ENCODE measurements around the gene SLC23A2. TPM values are rescaled to one million over a fixed set of nuclear protein-coding genes. Genes with fewer than 3 reads are reported as not detected.

SLC23A2 gene
- total and polyA plus RNA-seq, 4 donors = 3.5 to 38.2 (median 17.9) TPM

- 92 to 93% methylated on average over 8 to 9 of the region's 9 CpGs for WGBS, 2 donors
- intact Hi-C loops (cut with DNase I) = no loop called here
- Histone ChIP-seq H3K9me3 (ENCODE audit: control insufficient read depth, low read length) (no peaks in the 10 kb centered on the region), H3K4me1 (ENCODE audit: control insufficient read depth in 1 of 2, insufficient read depth in 2 of 2, low read length in 2 of 2) (no peaks in the 10 kb centered on the region), H3K27ac (ENCODE audit: low read depth in 1 of 2, low read length in 2 of 2) (no peak overlapping the region), H3K4me3 (ENCODE audit: low read length in 2 of 2) (no peak overlapping the region), H3K27me3 (ENCODE audit: control insufficient read depth in 1 of 2, insufficient read depth in 2 of 2, low read length in 1 of 2) (no peaks in the 10 kb centered on the region), H3K36me3 (ENCODE audit: control insufficient read depth in 1 of 2, insufficient read depth in 2 of 2, low read length in 1 of 2) (peaks cover 0 to 2% of the 10 kb centered on the region in 2 donors)
- no peak for DNase-seq
- ATAC-seq (ENCODE audit: low FRiP score) = no peak
Measured at GRCh38 chr20:4844751-4845465, 156.4 kb downstream of the SLC23A2 start.

- intact Hi-C loops (cut with DNase I) = no loop called here
- Histone ChIP-seq H3K4me3 (ENCODE audit: low read length in 2 of 2) (no peak overlapping the region), H3K4me1 (ENCODE audit: control insufficient read depth in 1 of 2, insufficient read depth in 2 of 2, low read length in 2 of 2) (no peaks in the 10 kb centered on the region), H3K9me3 (ENCODE audit: control insufficient read depth, low read length) (no peaks in the 10 kb centered on the region), H3K36me3 (ENCODE audit: control insufficient read depth in 1 of 2, insufficient read depth in 2 of 2, low read length in 1 of 2) (peaks cover 0 to 2% of the 10 kb centered on the region in 2 donors), H3K27me3 (ENCODE audit: control insufficient read depth in 1 of 2, insufficient read depth in 2 of 2, low read length in 1 of 2) (no peaks in the 10 kb centered on the region), H3K27ac (ENCODE audit: low read depth in 1 of 2, low read length in 2 of 2) (no peak overlapping the region)
- 70 to 77% methylated on average over 4 of the region's 4 CpGs for WGBS, 2 donors
- ATAC-seq (ENCODE audit: low FRiP score) (no peak), DNase-seq (no peak)
Measured at GRCh38 chr20:4844325-4844724, 157.0 kb downstream of the SLC23A2 start.

- H3K27me3 ChIP-seq (ENCODE audit: control insufficient read depth in 1 of 2, insufficient read depth in 2 of 2, low read length in 1 of 2) = no peaks in the 10 kb centered on the region
- intact Hi-C loops (cut with DNase I) = no loop called here
- H3K9me3 ChIP-seq (ENCODE audit: control insufficient read depth, low read length) = no peaks in the 10 kb centered on the region
Measured at GRCh38 chr20:4840801-4841200, 160.5 kb downstream of the SLC23A2 start.

GRCh38 chr20:4838526-4838925, 162.8 kb downstream of the SLC23A2 start:
- DNase-seq (no peak), ATAC-seq (ENCODE audit: low FRiP score) (no peak)
- Histone ChIP-seq H3K27ac (ENCODE audit: low read depth in 1 of 2, low read length in 2 of 2) (no peak overlapping the region), H3K36me3 (ENCODE audit: control insufficient read depth in 1 of 2, insufficient read depth in 2 of 2, low read length in 1 of 2) (peaks cover 0 to 2% of the 10 kb centered on the region in 2 donors), H3K4me1 (ENCODE audit: control insufficient read depth in 1 of 2, insufficient read depth in 2 of 2, low read length in 2 of 2) (no peaks in the 10 kb centered on the region), H3K9me3 (ENCODE audit: control insufficient read depth, low read length) (no peaks in the 10 kb centered on the region), H3K27me3 (ENCODE audit: control insufficient read depth in 1 of 2, insufficient read depth in 2 of 2, low read length in 1 of 2) (no peaks in the 10 kb centered on the region), H3K4me3 (ENCODE audit: low read length in 2 of 2) (no peak overlapping the region)
- WGBS, 2 donors = 78 to 87% methylated on average over 8 of the region's 8 CpGs
- intact Hi-C loops (cut with DNase I) = no loop called here

More at GRCh38 chr20:4840801-4841200, 160.5 kb downstream of the SLC23A2 start:
- peaks cover 0 to 2% of the 10 kb centered on the region in 2 donors for H3K36me3 ChIP-seq (ENCODE audit: control insufficient read depth in 1 of 2, insufficient read depth in 2 of 2, low read length in 1 of 2)
- no peak overlapping the region for H3K4me3 ChIP-seq (ENCODE audit: low read length in 2 of 2)
- no peak overlapping the region for H3K27ac ChIP-seq (ENCODE audit: low read depth in 1 of 2, low read length in 2 of 2)
- H3K4me1 ChIP-seq (ENCODE audit: control insufficient read depth in 1 of 2, insufficient read depth in 2 of 2, low read length in 2 of 2) = no peaks in the 10 kb centered on the region
- ATAC-seq (ENCODE audit: low FRiP score) = no peak
- no peak for DNase-seq
- 89 to 98% methylated on average over 1 of the region's 1 CpG for WGBS, 2 donors

- H3K27ac ChIP-seq (ENCODE audit: low read depth in 1 of 2, low read length in 2 of 2) = no peak overlapping the region
- H3K36me3 ChIP-seq (ENCODE audit: control insufficient read depth in 1 of 2, insufficient read depth in 2 of 2, low read length in 1 of 2) = peaks cover 0 to 2% of the 10 kb centered on the region in 2 donors
- ATAC-seq (ENCODE audit: low FRiP score) (no peak), DNase-seq (no peak)
- H3K4me1 ChIP-seq (ENCODE audit: control insufficient read depth in 1 of 2, insufficient read depth in 2 of 2, low read length in 2 of 2) = no peaks in the 10 kb centered on the region
- no peaks in the 10 kb centered on the region for H3K27me3 ChIP-seq (ENCODE audit: control insufficient read depth in 1 of 2, insufficient read depth in 2 of 2, low read length in 1 of 2)
- 95 to 100% methylated on average over 2 of the region's 2 CpGs for WGBS, 2 donors
- intact Hi-C loops (cut with DNase I) = no loop called here
- H3K9me3 ChIP-seq (ENCODE audit: control insufficient read depth, low read length) = no peaks in the 10 kb centered on the region
- H3K4me3 ChIP-seq (ENCODE audit: low read length in 2 of 2) = no peak overlapping the region
Measured at GRCh38 chr20:4837760-4838159, 163.6 kb downstream of the SLC23A2 start.

GRCh38 chr20:4836935-4837334, 164.4 kb downstream of the SLC23A2 start:
- ATAC-seq (ENCODE audit: low FRiP score) (peak; percentile 42), DNase-seq (no peak)
- WGBS, 2 donors = 63 to 74% methylated on average over 4 of the region's 4 CpGs
- Histone ChIP-seq H3K36me3 (ENCODE audit: control insufficient read depth in 1 of 2, insufficient read depth in 2 of 2, low read length in 1 of 2) (peaks cover 0 to 2% of the 10 kb centered on the region in 2 donors), H3K9me3 (ENCODE audit: control insufficient read depth, low read length) (no peaks in the 10 kb centered on the region), H3K4me3 (ENCODE audit: low read length in 2 of 2) (no peak overlapping the region), H3K4me1 (ENCODE audit: control insufficient read depth in 1 of 2, insufficient read depth in 2 of 2, low read length in 2 of 2) (no peaks in the 10 kb centered on the region), H3K27me3 (ENCODE audit: control insufficient read depth in 1 of 2, insufficient read depth in 2 of 2, low read length in 1 of 2) (no peaks in the 10 kb centered on the region), H3K27ac (ENCODE audit: low read depth in 1 of 2, low read length in 2 of 2) (no peak overlapping the region)
- intact Hi-C loops (cut with DNase I) = no loop called here

- Histone ChIP-seq H3K9me3 (ENCODE audit: control insufficient read depth, low read length) (no peaks in the 10 kb centered on the region), H3K4me3 (ENCODE audit: low read length in 2 of 2) (no peak overlapping the region), H3K4me1 (ENCODE audit: control insufficient read depth in 1 of 2, insufficient read depth in 2 of 2, low read length in 2 of 2) (no peaks in the 10 kb centered on the region), H3K36me3 (ENCODE audit: control insufficient read depth in 1 of 2, insufficient read depth in 2 of 2, low read length in 1 of 2) (peaks cover 0 to 2% of the 10 kb centered on the region in 2 donors), H3K27ac (ENCODE audit: low read depth in 1 of 2, low read length in 2 of 2) (no peak overlapping the region), H3K27me3 (ENCODE audit: control insufficient read depth in 1 of 2, insufficient read depth in 2 of 2, low read length in 1 of 2) (no peaks in the 10 kb centered on the region)
- intact Hi-C loops (cut with DNase I) = no loop called here
- 75% methylated on average over 6 of the region's 6 CpGs for WGBS, 2 donors
- no peak for ATAC-seq (ENCODE audit: low FRiP score)
- no peak for DNase-seq
Measured at GRCh38 chr20:4836473-4836872, 164.8 kb downstream of the SLC23A2 start.

- Histone ChIP-seq H3K4me1 (ENCODE audit: control insufficient read depth in 1 of 2, insufficient read depth in 2 of 2, low read length in 2 of 2) (no peaks in the 10 kb centered on the region), H3K27me3 (ENCODE audit: control insufficient read depth in 1 of 2, insufficient read depth in 2 of 2, low read length in 1 of 2) (no peaks in the 10 kb centered on the region), H3K9me3 (ENCODE audit: control insufficient read depth, low read length) (no peaks in the 10 kb centered on the region), H3K36me3 (ENCODE audit: control insufficient read depth in 1 of 2, insufficient read depth in 2 of 2, low read length in 1 of 2) (peaks cover 0 to 2% of the 10 kb centered on the region in 2 donors), H3K4me3 (ENCODE audit: low read length in 2 of 2) (no peak overlapping the region), H3K27ac (ENCODE audit: low read depth in 1 of 2, low read length in 2 of 2) (peak overlapping the region in 1 of 2 donors; percentile 39)
- DNase-seq (peak in 1 of 2 donors; percentile 77), ATAC-seq (ENCODE audit: low FRiP score) (peak; percentile 84)
- WGBS, 2 donors = 5 to 7% methylated on average over 16 of the region's 16 CpGs
- intact Hi-C loops (cut with DNase I) = no loop called here
Measured at GRCh38 chr20:4835244-4836177, 165.8 kb downstream of the SLC23A2 start.
